Fibroblast of skin of scalp (primary cell): ENCODE results near the gene RERE.

Source experiments
- DNase-seq: peaks from one replicate; pipeline ENCODE4 v3.0.0-alpha.2; 2013

The RERE gene

DNA sequence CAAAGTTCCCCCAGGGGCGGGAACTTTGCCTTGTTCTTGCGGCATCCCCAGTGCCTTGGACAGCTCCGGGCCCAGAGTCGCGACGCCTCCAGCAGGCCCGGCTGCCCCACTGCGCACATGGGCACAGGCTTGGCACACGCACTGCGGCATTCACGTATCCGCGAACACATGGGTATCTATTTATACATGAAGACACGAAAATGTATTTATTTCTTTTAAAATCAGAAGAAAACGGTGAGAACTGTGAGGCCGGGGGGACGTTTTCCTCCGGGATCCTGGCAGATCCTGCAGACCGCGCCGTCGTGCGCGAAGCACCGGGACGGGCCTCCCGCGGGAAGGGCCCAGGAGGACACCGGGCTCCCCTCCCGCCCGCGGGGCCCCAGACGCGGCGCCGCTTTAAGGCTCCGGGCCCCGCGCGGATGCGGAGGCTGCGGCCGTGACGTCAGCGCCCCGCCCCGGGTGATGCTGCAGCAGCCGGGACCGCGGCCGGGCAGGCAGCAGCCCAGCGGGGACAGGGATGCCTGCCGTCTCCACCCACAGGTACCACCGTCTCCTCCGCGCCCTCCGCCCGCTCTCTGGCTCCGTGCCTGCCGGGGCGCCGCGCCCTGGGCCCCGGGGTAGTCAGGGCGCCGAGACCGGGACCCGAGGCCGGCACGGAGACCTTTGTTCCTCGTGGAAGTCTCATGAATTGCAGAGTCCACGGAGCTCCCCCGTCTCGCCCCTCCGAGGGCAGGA, 499.6 kb downstream of the RERE start, which contains the start of gene SLC45A1:
SLC45A1 (plus strand) TSS at position 468 of the 735 bp plus-strand sequence. CDS start 6,216 bp downstream, outside the sequence.
- peak; percentile 65 for DNase-seq

DNA sequence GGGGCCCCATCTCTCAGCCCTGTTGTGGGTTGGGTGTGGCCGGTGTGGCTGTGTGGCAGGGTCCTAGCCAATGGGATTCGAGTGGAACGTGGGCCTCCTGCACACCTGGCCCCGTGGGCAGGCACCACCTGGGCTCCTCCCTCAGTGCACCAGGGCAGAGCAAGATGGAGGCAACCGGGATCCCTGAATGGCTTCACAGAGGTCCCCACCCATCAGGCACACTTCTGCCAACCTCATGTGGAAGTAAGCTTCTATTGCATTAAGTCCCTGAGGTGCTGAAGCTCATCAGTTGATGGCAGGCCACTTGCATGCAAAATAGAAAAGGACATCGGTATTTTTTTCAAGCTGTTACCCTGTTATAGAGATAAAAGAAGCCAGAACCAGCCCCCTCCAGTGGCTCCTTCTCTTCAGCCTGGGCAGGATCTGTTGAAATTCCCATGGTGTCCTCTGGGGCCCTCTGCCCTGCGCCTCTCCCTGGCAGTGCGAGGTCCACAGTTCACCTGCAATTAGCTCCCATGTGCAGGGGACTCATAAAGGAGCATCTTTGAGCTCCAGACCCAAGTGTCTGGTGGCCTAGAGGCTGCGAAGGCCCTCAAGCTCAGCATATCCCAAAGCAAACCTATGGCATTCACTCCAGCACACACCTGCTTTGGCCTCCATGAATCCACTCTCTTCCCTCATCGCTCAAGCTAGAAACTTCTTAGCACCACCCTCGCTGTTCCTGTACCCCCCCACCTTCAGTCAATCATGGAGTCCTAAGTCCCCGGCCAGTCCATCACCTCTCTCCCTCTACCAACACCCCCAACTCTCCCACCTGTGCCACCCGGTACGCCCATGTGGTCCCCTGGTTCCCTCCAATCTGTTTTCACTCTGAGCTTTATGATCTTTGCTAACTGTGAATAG, 501.6 kb downstream of the RERE start:
- DNase-seq = no peak

DNA sequence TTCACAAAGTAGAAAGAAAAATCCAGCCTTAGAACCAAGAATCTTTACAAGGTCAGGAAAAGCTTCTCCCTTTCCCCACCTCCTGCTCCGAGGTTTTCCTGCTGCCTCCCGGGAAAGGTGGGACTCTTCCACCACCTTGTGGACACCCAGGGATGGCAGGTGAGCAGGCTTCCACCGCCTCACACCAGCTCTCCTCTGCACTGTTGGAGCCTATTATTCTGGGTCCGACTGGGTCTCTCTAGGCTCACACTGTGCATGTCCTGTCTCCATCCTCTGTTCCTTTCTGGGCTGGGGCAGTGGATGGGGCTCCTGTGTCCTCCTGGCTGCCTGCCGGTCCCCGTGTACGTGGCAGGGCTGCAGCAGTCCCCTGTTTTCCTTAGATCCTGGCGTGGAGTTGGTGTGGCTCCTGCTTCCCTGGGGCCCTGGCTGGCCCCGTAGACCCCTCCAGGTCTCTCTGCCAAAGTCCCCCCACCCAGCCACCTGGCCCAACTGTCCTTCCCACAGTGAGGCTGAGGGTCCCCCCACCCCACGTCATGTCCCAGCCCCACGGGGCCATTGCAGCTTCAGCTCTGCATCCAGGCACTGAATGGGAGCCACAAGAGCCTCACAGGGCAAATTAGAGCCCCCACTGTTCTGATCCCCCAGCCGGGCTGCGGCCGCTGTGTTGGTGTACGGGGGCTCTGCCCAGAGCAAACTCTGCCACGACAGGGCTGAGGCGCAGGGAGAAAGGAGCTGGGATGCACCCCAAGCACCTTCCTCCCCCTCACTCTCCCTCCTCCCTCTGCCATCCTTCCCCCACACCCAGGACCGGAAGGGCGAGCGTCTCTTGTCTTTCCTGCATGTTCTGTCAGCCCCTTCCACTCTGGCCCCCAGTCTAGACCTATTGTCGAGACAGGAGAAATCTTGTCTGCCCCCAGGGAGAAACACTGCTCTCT, 502.8 kb downstream of the RERE start:
- peak; percentile 79 for DNase-seq

DNA sequence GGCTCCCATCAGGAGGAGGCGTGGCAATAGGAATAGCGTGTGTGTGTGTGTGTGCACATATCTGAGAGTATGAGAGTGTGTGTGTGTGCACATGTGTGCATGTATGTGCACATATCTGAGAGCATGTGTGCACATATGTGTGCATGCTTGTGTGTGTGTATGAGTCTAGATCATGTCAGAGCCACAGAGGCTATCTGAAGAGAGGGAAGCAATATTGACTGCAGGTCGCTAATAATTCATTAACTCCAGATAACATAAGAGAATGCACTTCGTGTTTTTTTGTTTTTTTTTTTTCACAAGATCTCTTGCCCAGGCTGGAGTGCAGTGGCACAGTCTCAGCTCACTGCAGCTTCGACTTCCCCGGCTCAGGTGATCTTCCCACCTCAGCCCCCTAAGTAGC, 504.2 kb downstream of the RERE start:
- no peak for DNase-seq

DNA sequence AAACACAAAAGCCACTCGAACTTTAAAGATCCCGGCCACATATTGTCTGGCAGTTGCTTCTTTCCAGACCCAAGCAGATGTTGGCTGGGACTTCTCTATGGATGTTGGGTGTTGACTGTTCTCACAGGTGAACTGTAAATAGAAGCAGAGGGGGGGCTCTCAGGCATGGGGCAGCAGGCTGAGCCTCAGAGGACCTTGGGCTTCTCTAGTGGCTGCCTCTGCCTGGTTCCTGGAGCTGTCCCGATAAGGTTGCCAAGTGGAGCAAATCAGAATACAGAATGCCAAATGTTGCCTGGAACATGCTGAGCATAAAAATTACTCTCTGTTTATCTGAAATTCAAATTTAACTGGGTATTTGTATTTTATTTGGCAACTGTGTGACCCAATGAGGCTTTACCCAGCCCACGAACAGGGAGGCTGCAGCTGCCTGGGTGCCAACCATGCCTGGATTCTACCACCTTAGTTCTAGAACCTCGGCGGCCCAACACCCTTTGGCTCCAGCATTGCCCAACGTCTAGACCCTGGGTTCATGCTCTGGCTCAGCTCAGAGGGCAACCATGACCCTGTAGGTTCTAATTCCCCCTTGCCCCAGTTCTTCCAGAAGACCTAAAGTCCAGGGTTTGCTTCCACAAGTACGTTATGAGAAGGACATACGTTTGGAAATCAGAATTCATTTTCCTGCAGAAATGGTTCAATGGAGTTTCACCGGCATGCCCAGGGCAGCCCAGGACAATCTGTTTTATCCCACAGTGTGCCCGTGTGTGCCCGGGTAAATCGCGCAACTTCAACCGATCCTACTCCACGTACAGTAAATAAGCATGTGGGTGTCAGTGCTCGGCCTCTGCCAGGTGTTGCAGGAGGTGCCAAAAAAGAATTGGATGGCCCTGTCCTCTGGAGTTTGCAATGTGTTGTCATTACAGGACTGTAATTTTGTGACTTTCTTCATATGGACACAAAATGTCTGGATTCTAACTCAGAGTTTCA, 504.9 kb downstream of the RERE start:
- DNase-seq = no peak

DNA sequence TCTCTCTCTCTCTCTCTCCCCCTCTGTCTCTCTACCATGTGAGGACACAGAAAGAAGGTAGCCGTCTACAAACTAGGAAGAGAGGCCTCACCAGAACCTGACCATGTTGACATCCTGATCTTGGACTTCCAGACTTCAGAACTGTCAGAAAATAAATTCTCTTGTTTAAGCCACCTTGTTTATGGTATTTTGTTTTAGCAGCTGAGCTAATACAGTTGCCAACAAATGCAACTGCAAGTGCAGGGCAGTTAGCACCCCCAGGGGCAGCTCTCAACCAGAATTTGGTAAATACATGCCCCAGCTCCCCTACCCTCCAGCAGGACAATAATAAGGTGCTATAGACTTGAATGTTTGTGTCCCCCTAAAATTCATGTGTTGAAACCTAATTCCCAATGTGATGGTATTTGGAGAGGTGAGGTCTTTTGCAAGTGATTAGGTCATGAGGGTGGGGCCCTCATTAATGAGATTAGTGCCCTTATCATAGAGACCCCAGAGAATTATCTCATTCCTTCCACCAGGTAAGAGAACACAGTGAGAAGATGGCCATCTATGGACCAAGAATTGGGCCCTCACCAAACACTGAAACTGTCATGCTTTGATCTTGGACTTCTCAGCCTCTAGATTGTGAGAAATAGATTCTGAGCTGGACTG, 506.2 kb downstream of the RERE start:
- no peak for DNase-seq

DNA sequence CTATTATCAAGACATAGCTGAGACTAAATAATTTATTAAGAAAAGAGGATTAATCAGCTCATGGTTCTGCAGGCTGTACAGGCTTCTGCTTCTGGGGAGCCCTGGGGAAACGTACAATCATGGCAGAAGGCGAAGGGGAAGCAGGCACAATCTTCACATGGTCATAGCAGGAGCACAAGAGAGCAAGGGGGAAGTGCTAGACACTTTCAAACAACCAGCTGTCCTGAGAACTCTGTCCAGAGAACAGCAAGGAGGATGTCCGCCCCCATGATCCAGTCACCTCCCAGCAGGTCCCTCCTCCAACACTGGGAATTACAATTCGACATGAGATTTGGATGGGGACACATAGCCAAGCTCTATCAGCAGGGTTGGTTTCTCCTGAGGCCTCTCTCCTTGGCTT, 509.8 kb downstream of the RERE start:
- no peak for DNase-seq

DNA sequence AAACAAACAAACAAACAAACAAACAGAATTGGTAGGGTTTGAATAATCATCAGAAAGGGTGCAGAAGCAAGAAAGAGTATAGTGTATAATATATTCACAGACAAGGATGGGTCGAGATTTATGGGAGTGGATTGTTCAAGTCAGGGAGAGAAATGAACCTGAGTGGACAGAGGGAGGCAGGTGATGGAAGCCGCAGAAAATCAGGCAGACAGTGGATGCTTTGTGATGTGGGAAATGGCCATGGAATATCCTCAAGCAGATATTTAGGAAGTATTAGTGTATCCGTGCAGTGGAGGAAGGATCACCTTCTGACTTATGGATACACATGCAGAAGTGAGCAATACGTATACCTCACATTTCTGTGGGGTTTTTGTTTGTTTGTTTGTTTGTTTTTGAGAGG, 513.6 kb downstream of the RERE start:
- no peak for DNase-seq

DNA sequence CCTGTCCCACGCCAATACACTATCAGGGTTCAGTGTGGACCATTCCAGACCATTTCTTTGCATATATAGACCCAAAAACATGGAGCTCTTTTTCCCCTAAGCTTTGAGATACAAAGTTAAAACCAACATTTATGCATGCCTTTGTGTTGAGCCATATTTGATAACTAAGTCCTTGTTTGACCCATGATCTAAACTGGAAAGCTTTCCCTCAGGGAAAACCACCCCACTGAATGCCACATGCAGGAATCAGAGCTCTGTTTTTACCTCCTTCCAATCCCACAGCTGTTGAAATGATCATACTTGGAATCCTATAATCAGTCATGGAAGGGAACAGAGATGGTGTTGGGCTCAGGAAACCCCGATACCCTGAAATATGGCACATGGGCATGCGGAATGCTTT, 514.3 kb downstream of the RERE start:
- DNase-seq = peak; percentile 68
